Glutamatergic neuron (in vitro differentiated cells): Measurements from ENCODE around the gene LMF2. TPM values are rescaled to one million over a fixed set of nuclear protein-coding genes. Genes with fewer than 3 reads are reported as not detected.
"Not testable (repeated sequence)": the region's sequence is repeated elsewhere in the genome, so short reads cannot be mapped to it uniquely, and the experiment has no call there.

Source experiments
- DNase-seq: peaks from one replicate; pipeline ENCODE4 v3.0.0; 2022
- H3K27ac Mint-ChIP-seq: one replicate; pipeline ENCODE4 v1.8.0; 2020; ENCODE audit warnings: mild to moderate bottlenecking, mixed read lengths, inconsistent platforms; ENCODE audit not compliant: unreplicated experiment
- H3K27me3 Mint-ChIP-seq: one replicate; pipeline ENCODE4 v1.8.0; 2020; ENCODE audit warnings: mild to moderate bottlenecking, moderate library complexity, mixed read lengths, inconsistent platforms; ENCODE audit not compliant: unreplicated experiment
- H3K36me3 Mint-ChIP-seq: one replicate; pipeline ENCODE4 v1.8.0; 2020; ENCODE audit warnings: mild to moderate bottlenecking, mixed read lengths, inconsistent platforms; ENCODE audit not compliant: unreplicated experiment
- H3K4me1 Mint-ChIP-seq: one replicate; pipeline ENCODE4 v1.8.0; 2020; ENCODE audit warnings: mild to moderate bottlenecking, low read depth, mixed read lengths, inconsistent platforms; ENCODE audit not compliant: unreplicated experiment
- H3K4me3 Mint-ChIP-seq: one replicate; pipeline ENCODE4 v1.8.0; 2020; ENCODE audit warnings: mild to moderate bottlenecking, mixed read lengths, inconsistent platforms; ENCODE audit not compliant: unreplicated experiment
- H3K9me3 Mint-ChIP-seq: one replicate; pipeline ENCODE4 v1.8.0; 2020; ENCODE audit warnings: mild to moderate bottlenecking, moderate library complexity, mixed read lengths, inconsistent platforms; ENCODE audit not compliant: unreplicated experiment
- CTCF ChIP-seq: fragments of 200-600 bp; sonication (generic); IDR thresholded peaks from one replicate; pipeline ENCODE4 v1.5.0; 2021; ENCODE audit not compliant: partially characterized antibody, unreplicated experiment
- total RNA-seq: library from RNA; stranded (reverse); fragmentation: NEBNext Ultra II Directional; extraction: Animal tissue kit (Norgen Biotek cat#: 25700); gene quantifications from one replicate; pipeline ENCODE4 v1.2.1, GENCODE V29; 2021; ENCODE audit not compliant: unreplicated experiment

LMF2 gene
- total RNA-seq, 1 donor from 2014 or later = 62.2 TPM

DNA sequence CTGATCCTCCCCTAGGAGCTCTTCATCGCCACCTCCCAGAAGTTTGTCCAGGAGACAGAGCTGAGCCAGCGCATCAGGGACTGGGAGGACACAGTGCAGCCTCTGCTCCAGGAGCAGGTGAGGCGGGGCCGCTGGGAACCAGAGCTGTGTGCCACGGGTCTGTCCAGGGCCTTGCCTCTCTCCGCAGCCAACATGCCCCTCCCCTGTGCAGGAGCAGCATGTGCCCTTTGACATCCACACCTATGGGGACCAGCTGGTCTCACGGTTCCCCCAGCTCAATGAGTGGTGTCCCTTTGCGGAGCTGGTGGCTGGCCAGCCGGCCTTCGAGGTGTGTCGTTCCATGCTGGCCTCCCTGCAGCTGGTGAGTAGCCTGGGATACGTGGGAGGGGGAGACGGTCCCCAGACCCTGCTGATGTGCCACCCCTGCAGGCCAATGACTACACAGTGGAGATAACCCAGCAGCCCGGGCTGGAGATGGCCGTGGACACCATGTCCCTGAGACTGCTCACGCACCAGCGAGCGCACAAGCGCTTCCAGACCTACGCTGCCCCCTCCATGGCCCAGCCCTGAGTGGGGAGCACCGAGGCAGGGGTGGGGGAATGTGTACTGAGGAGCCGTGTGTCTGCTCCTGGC is 15.4 kb upstream of the LMF2 start:
- Mint-ChIP-seq H3K9me3 (peaks cover 10% of the 10 kb centered on the region), H3K4me1 (peaks cover 11% of the 10 kb centered on the region), H3K27me3 (peaks cover 18% of the 10 kb centered on the region), H3K36me3 (peaks cover 5% of the 10 kb centered on the region), H3K27ac (no peak overlapping the region), H3K4me3 (no peak overlapping the region)
- no peak for TF ChIP-seq CTCF
- no peak for DNase-seq

GRCh38 chr22:50522208-50522805 is 14.8 kb upstream of the LMF2 start:
- no peak overlapping the region for H3K4me3 Mint-ChIP-seq
- no peak for DNase-seq
- H3K27me3 Mint-ChIP-seq = peaks cover 12% of the 10 kb centered on the region
- TF ChIP-seq CTCF = no peak
- peaks cover 8% of the 10 kb centered on the region for H3K4me1 Mint-ChIP-seq
- H3K36me3 Mint-ChIP-seq = peaks cover 5% of the 10 kb centered on the region
- no peak overlapping the region for H3K27ac Mint-ChIP-seq
- H3K9me3 Mint-ChIP-seq = peaks cover 5% of the 10 kb centered on the region

DNA sequence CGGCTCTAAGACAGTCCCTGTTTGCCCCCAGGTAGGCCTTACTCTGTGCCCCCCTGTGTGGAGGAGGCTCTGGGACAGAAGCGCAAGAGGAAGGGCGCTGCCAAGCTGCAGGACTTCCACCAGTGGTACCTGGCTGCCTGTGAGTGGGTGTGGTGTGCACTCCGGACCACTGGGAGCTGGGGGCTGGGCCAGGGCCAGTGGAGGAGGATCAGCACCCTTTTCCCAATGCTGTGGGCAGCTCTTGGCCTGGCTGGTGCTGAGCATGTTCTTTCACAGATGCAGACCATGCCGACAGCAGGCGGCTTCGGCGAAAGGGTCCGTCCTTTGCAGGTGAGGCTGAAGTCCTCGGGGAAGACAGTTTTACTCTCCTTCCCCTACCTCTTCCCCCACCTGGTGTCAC is 14.2 kb upstream of the LMF2 start:
- DNase-seq = no peak
- peaks cover 5% of the 10 kb centered on the region for H3K9me3 Mint-ChIP-seq
- H3K4me1 Mint-ChIP-seq = peaks cover 4% of the 10 kb centered on the region
- H3K27ac Mint-ChIP-seq = no peak overlapping the region
- no peak for TF ChIP-seq CTCF
- H3K36me3 Mint-ChIP-seq = peaks cover 5% of the 10 kb centered on the region
- no peak overlapping the region for H3K4me3 Mint-ChIP-seq
- H3K27me3 Mint-ChIP-seq = peaks cover 8% of the 10 kb centered on the region

DNA sequence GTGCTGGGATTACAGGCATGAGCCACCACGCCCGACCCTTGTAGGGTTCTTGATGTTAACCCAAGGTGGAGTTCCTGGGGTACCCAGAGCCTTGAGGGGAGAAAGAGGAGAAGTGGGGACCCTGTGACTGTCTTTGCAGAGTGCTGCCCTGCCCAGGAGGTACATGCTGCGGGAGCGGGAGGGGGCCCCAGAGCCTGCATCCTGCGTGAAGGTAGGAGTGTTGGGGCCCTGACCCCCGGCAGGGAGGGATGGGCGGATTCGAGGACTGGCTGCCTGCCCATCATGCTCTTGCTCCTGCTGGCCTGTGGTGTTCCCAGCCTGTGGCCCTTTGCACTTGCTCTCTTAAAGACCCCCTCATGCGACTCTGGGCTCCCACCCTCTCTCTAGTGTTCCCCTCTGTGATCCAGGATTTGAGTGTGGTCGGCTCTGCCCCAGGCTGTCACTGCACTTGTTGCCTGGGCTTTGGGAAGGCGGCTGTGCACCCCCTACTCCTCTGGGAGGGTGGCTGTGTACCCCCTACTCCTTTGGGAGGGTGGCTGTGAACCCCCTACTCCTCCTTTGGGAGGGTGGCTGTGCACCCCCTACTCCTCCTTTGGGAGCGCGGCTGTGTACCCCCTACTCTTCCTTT is 13.4 kb upstream of the LMF2 start:
- Mint-ChIP-seq H3K4me3 (no peak overlapping the region), H3K4me1 (peaks cover 4% of the 10 kb centered on the region), H3K27ac (no peak overlapping the region), H3K27me3 (peaks cover 8% of the 10 kb centered on the region), H3K36me3 (peaks cover 5% of the 10 kb centered on the region), H3K9me3 (peaks cover 5% of the 10 kb centered on the region)
- no peak for DNase-seq
- TF ChIP-seq CTCF = no peak

DNA sequence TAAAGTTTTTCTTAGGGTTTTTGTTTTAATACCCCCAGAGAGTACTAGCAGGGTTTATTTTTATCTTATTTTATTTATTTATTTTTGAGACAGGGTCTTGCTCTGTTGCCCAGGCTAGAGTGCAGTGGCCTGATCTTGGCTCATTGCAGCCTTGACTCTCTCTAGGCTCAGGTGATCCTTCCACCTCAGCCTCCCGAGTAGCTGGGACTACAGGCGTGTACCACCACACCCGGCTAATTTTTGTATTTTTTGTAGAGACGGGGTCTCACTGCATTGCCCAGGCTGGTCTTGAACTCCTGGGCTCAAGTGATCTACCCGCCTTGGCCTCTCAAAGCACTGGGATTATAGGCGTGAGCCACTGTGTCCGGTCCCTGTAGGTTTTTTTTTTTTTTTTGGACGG is 12.7 kb upstream of the LMF2 start:
- H3K36me3 Mint-ChIP-seq, H3K4me3 Mint-ChIP-seq, H3K27ac Mint-ChIP-seq, H3K4me1 Mint-ChIP-seq, H3K9me3 Mint-ChIP-seq, DNase-seq: not testable (repeated sequence)
- H3K27me3 Mint-ChIP-seq = peaks cover 10% of the 10 kb centered on the region
